SW 1271 (cell line): ENCODE measurements around the gene SCN8A.
A peak's percentile ranks its signal among the peaks of the same experiment; 100 is the strongest.
"Not testable (repeated sequence)": the region's sequence is repeated elsewhere in the genome, so short reads cannot be mapped to it uniquely, and the experiment has no call there.

Experiments
- DNase-seq, 2 experiments: peaks; one replicate each; lab custom pipeline; 2025; lab: John Stamatoyannopoulos, UW

Gene SCN8A

DNA sequence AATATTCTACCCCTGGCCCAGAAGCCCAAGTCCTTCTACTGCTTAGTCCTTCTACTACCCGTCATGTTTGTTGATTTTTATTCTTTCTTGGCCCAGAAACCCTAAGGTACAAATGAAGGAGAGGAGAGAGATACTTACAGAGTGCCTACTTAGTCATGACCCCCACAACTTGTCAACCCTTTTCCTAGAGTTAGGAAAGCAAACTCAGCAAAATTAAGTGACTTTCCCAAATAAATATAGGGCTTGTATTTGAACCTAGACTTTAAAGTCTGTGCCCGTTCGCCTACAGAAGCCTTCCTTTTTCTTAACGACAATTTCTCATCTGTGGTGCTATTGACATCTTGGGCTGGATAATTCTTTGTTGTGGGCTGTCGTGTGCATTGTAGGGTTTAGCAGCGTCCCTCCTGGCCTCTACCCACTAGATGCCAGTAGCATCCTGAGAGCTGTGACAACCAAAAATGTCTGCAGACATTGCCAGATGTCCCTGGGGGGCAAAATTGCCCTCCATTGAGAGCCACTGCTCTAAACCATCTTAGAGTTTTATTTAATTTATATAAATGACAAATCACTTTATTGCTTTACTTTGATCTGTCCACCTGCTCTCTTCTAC is 175.1 kb downstream of the SCN8A start:
- DNase-seq, result no peak

DNA sequence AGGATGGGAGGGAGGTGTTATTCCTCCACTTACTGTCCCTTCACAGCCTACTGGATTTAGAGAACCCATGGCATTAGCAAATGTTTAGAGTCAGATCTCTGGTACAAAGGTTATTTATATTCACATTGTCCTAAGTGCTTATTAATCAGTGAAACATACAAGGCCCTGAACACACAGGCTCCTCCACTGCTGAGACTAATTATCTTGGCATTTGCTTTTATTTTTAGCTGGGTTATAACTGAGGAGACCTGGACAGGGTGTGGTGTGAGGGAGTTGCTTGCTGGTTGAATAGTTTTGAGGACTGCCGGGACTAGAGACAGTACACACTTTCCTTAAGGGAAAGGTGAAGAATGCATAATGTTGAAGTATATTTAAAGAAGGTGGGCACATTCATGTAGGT is 180.0 kb downstream of the SCN8A start:
- no peak for DNase-seq

DNA sequence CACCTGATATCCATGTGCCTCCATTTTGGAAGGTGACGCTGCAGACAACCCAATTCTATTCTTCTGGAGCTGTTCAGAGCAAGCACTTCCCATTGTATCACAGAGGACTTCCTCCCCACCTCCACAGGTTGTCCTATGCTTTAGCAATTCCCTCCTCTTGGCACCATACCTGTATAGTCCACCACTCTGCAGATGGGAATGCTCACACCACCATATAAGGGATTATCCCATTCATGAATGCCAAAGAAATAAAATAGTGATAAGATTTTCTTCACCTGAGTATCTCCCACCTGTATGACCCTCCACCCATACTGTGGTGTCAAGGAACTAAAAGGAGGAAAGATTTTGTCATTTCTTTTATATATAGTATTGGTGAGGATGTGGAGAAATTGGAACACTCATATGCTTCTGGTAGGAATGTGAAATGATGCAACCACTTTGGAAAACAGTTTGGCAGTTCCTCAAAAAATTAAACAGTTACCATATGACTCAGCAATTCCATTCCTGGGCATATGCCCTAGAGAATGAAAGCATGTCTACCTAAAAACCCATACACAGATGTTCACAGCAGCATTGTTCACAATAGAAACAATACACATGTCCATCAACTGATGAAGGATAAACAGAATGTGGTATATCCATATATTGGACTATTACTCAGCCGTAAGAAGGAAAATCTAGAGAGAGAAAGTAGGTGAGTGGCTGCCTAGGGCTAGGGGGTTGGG is 182.3 kb downstream of the SCN8A start:
- peak in 1 of 2 experiments; percentile 25 for DNase-seq

DNA sequence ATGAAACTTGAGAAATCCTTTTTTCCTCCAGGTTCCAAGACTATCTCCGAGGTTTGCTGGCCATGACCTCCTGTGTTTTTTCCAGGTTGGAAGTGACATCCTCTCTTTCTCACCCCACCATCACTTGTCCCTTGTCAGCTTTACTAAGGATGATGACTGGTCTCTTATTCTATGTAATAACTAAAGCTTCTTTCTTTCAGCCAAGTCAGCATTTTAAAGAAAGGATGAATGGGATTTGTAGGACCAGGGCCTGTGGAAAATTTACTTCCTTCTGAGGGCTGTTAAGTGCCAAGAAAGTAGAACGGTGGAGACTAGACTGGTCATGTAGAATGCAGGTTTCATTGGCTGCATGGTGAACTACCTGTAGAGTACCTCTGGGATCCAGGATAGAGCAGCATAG is 183.9 kb downstream of the SCN8A start:
- no peak for DNase-seq

DNA sequence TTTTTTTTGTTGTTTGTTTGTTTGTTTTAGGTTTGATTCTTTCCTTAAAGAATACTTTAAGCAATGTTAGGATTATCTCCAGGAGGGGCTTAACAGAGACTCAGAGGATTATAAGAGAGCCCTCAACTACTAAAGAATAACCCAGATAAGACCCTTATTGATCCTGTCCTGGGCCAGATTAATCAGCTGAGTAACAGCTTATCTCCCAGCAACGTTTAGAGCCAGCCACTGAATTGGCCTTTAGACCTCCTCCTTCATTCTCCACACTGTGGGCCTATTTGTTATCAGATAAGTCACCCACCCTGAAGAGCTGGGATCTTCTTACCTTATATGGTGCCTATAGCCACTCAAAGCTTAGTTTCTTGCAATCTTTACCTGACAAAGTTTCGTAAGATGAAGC is 186.4 kb downstream of the SCN8A start:
- DNase-seq, result no peak

DNA sequence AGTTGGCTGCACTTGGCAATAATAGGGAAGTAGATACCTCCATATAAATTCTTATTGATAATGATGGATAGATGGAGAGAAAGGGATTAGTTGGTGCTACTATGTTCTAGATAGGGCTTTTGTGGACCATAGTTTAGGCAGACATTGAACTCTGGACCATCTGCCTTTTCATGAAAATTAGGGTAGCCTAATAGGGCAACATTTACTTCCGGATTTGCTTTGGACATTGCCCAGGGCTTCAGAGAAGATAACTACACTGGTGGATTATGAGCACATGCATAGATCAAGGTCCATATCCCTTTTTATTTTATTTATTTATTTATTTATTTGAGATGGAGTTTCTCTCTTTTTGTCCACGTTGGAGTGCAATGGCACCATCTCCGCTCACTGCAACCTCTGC is 186.9 kb downstream of the SCN8A start:
- no peak for DNase-seq

DNA sequence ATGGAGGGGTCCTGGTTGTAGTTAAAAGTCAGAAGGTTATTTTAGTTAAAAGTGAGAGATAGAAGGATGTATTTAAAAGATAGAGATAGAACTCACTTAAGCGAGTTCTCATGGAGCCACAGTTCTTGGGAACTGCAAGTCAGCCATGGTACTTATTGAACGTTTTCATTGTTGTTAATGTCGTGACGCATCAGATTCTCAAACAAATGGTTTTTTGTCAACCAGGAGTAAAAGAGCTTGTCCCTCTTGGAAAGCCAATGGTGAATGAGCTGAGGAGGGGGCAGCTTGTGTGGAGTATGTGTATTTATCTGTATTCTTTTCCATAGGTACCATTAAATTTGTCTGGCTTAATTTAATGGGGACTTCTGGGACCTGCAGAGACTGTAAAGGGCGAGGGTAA is 188.8 kb downstream of the SCN8A start:
- DNase-seq, result no peak

DNA sequence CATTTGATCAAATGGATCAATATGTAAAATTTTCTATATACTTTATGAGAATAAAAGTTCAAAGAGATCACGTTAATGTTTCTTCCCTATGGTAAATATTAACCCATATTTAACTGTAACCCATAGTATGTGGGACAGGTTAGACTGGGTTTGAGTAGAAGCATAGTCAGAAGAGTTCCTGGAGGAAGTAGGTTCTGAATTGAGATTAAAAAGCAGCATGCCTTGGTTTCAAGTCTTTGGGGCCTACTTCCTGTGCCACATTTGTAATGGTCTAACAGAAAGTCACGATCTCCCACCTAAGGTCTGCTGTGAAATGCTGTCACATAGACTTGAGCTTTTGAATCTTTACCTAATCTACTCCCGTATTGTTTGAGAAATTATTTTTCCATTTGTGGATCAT is 193.7 kb downstream of the SCN8A start:
- no peak for DNase-seq

DNA sequence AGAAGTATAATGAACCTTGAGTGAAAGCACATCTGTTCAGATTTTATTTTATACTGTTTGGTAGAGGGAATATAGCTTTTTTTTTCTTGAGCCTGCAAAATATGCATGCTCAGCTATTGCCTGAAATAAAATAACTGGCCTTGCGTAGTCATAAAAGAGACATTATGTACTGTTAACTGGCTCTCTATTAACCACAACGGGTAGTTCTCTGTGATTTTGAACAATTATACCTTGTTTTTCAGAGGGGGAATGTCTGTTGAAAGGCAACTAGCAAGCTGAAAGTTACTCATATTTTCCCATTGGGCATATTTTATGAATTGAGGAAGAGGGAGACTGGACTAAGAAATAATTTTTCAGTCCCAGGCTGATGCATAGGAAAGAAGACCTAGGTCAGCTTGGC is 194.9 kb downstream of the SCN8A start:
- no peak for DNase-seq

DNA sequence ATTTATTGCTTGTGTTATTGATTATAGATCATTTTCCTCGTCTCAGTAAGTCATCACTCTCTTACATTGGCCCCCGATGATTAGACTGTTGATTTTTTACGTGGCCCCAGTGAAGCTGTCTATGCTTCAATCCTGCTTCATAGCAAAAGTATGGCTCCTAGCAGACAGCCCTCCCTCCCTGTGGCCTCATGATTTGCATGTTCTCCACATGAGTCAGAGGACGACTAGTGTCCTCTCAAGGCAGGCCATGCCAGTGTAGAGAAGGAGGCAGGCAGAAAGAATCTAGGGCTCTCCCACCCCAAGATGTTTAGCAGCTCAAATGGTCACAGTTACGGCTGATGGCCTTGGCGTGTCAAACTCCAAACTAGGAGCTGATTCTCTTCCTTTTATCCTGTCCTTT is 197.8 kb downstream of the SCN8A start:
- no peak for DNase-seq

DNA sequence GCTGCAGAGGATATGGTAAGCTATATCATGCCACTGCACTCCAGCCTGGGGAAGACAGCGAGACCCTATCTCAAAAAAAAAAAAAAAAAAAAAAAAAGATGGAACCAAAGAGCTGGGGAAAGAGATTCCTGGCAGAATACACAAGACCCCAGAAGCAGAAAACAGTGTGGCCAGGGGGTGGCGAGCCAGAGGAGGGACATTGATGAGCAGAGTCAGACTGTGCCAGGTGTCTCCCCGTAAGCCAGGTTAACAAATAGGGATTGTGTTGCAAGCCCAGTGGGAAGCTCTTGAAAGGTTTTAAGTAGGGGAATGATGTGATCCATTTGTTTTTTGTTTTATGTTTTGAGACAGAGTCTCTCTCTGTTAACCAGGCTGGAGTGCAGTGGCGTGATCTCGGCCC is 201.4 kb downstream of the SCN8A start:
- no peak for DNase-seq

DNA sequence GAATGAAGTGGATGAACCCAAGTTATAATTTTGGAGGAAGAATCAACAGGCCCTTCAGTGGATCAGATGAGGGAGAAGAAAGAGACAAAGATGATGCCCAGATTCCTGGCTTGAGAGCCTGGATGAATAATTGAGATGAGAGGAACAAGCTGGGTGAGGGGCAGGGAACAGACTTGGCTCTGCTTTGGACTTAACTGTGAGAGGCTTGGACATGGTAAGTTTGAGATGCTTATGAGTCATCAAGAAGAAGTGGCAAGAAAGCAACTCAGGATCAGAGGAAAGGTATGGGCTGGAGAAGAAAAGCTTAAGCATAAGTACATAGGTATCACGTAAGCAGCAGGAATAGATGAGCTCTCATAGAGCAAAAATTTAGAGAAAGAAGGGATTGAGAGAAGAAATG is 202.2 kb downstream of the SCN8A start:
- no peak for DNase-seq

DNA sequence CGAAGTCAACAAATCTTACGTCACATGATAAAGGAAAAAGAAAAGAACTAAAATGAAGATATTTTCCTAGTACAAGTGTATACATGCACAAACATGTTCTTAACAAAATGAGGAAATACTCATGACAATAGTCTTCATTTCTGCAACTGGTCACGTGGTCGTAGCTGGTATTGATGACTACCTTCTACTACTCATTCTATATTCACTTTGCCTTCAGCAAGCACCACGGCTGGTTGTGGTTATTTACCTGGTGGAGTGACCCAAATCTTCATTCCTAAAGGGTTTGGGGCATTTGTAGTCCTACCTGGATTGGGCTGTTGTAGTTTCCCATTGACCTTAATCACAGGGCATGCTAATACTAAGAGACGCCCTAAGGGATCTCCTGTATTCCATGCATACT is 206.3 kb downstream of the SCN8A start:
- no peak for DNase-seq

DNA sequence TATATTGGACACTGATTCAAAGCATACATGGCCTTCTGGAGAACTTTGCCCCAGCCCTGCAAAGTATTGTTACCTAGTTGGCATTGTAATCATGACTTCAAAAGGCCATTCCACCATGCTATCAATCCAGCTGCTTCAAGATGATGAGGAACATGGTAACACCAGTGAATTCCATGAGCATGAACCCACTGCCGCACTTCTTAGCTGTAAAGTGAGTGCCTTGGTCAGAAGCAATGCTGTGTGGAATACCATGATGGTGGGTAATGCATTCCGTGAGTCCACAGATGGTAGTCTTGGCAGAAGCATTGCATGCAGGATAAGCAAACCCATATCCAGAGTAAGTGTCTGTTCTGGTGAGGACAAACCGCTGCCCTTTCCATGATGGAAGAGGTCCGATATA is 207.0 kb downstream of the SCN8A start:
- DNase-seq, result not testable (repeated sequence)

DNA sequence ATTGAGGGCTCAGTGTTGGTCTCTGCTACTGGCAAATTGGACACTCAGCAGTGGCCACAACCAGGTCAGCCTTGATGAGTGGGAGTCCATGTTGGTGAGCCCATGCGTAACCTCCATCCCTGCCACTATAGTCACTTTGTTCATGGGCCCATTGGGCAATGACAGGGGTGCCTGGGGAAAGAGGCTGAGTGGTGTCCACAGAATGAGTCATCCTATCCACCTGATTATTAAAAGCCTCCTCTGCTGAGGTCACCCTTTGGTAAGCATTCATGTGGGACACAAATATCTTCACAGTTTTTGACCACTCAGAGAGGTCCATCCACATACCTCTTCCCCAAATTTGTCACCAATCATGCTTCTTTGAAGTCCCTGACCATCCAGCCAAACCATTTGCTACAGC is 207.5 kb downstream of the SCN8A start:
- no peak for DNase-seq

DNA sequence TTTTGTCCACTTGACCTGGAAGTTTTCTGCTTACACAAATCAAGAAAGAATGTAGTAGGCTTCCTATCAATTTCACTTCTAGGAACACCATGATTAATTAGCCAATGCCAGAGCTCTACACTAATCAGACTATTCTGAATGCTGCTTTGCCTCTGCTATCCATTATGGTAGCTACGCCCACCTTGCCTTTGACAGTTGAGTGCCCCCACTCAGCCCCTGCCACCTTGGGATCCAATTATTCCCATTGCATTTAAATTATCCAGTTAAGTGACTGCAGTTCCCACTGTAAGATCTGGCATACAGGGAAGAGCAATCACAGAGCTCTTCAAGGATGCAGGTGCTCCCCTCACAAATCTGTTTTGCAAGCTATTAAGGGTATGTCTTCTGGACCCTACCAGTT is 210.0 kb downstream of the SCN8A start:
- DNase-seq, result no peak

DNA sequence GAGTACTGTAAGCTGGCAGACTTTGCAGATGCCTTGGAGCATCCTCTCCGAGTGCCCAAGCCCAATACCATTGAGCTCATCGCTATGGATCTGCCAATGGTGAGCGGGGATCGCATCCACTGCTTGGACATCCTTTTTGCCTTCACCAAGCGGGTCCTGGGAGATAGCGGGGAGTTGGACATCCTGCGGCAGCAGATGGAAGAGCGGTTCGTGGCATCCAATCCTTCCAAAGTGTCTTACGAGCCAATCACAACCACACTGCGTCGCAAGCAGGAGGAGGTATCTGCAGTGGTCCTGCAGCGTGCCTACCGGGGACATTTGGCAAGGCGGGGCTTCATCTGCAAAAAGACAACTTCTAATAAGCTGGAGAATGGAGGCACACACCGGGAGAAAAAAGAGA is 215.9 kb downstream of the SCN8A start:
- no peak for DNase-seq

DNA sequence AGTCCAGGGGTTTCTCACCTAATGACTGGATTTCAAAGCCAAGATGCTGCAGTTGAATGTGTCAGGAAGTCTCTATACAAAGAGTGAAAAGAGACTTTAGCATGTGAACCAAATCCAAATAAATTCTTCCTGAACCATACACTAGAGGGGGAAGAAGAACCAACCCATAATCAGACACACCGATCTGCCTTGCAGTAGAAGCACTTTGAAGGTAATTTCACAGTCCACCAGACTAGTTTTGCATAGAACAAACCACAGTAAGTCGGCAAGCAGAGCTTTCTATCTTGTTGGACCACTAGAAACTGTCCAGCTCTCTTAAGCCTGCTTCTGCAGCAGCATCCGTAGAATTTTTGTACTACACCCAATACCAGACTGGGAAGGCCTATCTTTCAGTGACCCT is 218.2 kb downstream of the SCN8A start:
- no peak for DNase-seq

DNA sequence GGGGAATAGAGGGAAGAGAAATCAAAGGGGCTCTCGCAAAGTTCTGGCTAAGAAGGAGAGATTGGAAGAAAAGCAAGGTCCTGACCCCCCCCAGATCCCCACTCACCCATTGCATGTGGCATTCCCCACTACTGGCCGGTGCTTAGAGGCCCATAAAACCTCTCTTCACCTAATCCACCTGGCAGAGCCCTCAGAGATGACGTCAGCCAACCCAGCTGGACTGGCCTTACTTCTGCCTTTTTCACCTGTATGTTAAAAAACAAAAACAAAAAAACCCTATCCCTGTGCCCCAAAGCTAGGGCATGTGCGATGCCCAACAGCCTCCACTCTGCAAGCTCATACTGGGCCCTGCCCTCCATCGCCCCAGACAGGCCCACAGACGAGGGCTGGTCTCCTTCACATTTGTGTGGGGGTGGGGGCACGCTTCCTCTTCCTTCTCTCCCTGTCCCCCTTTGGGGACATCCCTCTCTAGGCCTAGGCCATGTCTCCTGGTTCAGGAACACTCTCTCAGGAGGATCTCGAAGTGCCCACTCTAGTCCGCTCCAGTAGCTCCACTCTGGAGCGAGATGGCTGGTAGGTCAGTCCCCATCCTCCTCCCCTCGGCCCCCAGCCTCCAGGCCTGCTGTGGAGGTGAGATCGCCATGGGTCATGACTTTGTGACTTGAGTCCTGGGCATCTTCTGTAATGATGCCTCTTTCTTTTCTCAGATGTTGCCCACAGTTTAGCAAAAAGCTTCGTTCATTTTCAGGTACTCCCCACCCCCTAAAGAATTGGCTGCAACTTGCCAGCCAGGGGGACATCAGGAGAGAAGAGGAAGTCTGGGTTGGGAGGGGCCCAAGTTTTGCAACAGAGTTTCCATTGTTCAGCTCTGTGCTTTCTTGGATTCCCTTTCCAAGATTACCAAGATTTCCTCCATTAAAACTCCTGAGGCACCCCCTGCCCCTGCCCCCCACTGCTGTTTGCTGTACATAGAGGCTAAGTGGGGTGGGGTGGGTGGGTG is 220.5 kb downstream of the SCN8A start:
- no peak for DNase-seq

DNA sequence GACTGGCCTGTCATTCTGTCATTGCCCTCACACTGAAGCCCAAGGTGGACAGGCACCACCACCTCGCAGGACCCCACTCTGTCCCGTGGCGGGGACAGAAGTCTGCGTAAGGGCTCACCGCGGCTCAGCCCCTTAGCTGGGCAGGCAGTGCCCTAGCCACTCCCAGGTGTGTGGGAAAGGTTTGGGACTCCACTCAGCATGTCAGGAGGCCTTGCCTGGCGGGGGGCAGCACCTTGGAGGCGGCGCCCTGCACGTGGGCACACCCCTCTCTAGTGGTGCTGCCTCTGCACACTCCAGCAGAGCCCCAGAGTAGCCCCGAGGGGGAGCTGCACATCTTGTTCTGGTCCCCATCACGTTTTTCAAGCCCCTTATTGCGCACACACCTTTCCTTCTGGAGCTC is 221.8 kb downstream of the SCN8A start:
- no peak for DNase-seq

DNA sequence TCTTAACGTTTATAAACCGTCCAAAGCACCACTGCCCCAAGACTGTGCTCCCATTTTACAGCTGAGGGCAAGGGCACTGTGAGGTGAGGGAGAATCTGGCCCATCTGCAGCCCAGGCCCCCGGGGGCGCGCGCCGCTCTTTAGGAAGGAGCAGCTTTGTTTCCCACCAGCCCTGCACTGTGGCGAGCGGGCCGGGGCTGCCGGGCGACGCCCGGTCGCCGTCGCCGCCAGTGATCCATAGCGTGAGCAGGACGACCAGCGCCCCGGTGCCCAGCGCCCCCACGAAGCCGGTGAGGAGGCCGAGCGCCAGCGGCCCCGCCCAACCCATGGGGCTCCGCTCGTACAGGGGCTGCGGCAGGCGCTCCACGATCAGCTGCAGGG is 222.9 kb downstream of the SCN8A start:
- no peak for DNase-seq

DNA sequence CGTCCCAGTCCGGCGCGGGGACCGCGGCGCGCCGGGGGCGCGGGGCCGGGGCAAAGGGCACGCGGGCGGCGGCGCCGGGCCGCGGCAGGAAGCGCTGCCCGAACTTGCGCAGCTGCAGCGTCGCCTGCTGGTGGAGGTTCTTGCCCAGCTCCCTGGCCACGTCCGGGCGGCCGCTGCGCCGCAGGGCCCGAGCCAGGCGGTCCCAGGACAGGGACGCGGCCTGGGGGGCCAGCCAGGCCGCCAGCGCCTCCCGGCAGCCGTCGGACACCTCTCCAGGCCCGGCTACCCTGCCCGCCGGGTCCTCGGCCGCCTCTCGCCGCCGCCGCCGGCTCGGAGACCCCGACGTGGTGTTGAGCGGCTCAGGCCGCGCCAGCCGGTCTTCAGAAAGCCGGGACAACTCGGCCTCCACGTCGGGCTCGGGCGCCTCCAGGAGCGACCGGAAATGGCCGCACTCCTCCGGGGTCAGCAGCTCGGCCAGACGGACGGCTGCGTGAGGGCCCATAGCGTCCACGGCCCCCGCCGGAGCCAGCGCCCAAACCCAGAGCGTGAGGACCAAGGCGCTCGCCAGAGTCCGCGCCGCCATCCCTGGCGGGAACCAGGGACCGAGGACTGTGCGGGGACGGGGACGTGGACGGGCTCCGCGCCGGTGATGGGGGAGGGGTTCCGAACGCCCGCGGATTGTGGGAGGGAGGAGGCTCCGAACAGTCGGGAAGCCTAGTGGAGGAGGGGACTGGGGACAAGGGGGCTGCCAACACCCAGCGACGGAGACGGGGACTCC is 223.5 kb downstream of the SCN8A start:
- peak in 1 of 2 experiments; percentile 61 for DNase-seq
